Activated T-cell treated with anti-CD3 and anti-CD28 coated beads, Interleukin-2, amount 50 U/mL, for 4 hours (primary cell): ENCODE results near the gene DPH1. TPM values are rescaled to one million over a fixed set of nuclear protein-coding genes. Genes with fewer than 3 reads are reported as not detected.

Source experiments
- ATAC-seq, 2 donors: fragments of 200-7000 bp; cut with Tn5 transposase; one replicate each; pipeline ENCODE4 v1.10.0; 2021
- DNase-seq: peaks from one replicate; pipeline ENCODE4 v3.0.0-alpha.2; 2020
- H3K27me3 Mint-ChIP-seq: one replicate; pipeline ENCODE4 v1.8.0; 2021; ENCODE audit warnings: low read depth, mixed read lengths
- H3K36me3 Mint-ChIP-seq: one replicate; pipeline ENCODE4 v1.8.0; 2022; ENCODE audit warnings: mixed read lengths; ENCODE audit not compliant: insufficient read depth
- H3K4me1 Mint-ChIP-seq: one replicate; pipeline ENCODE4 v1.8.0; 2021; ENCODE audit warnings: low read depth, mixed read lengths
- H3K4me3 Mint-ChIP-seq: one replicate; pipeline ENCODE4 v1.8.0; 2021; ENCODE audit warnings: mild to moderate bottlenecking, moderate library complexity, mixed read lengths
- H3K9me3 Mint-ChIP-seq: one replicate; pipeline ENCODE4 v1.8.0; 2021; ENCODE audit warnings: mixed read lengths
- total RNA-seq, 3 donors: library from RNA; stranded (reverse); gene quantifications; one replicate each; pipeline ENCODE4 v1.2.1, GENCODE V29; 2021

Gene DPH1
- total RNA-seq, 3 donors from 2014 or later, result 56.6 to 59.9 (median 58.5) TPM

- ATAC-seq, result peak in 1 of 2 donors; percentile 5
- H3K36me3 Mint-ChIP-seq, result no peaks in the 10 kb centered on the region
- H3K27me3 Mint-ChIP-seq, result peaks cover 16% of the 10 kb centered on the region
- peaks cover 28% of the 10 kb centered on the region for H3K4me1 Mint-ChIP-seq
- no peaks in the 10 kb centered on the region for H3K9me3 Mint-ChIP-seq
- peak; percentile 40 for DNase-seq
- H3K4me3 Mint-ChIP-seq, result peak overlapping the region; percentile 98
These were observed 818 bp downstream of the DPH1 start for GRCh38 chr17:2030779-2031163.

GRCh38 chr17:2033153-2033552 lies 3.2 kb downstream of the DPH1 start:
- H3K4me3 Mint-ChIP-seq, result no peak overlapping the region
- peaks cover 14% of the 10 kb centered on the region for H3K36me3 Mint-ChIP-seq
- H3K4me1 Mint-ChIP-seq, result peaks cover 24% of the 10 kb centered on the region
- DNase-seq (no peak), ATAC-seq (no peak)
- peaks cover 4% of the 10 kb centered on the region for H3K27me3 Mint-ChIP-seq
- no peaks in the 10 kb centered on the region for H3K9me3 Mint-ChIP-seq

- ATAC-seq, result no peak
- Mint-ChIP-seq H3K36me3 (peaks cover 19% of the 10 kb centered on the region), H3K27me3 (no peaks in the 10 kb centered on the region), H3K4me3 (no peak overlapping the region), H3K9me3 (no peaks in the 10 kb centered on the region), H3K4me1 (peaks cover 24% of the 10 kb centered on the region)
- no peak for DNase-seq
These were observed 4.2 kb downstream of the DPH1 start for GRCh38 chr17:2034157-2034556.

- H3K9me3 Mint-ChIP-seq, result no peaks in the 10 kb centered on the region
- DNase-seq (no peak), ATAC-seq (no peak)
- H3K4me1 Mint-ChIP-seq, result peaks cover 21% of the 10 kb centered on the region
- H3K36me3 Mint-ChIP-seq, result peaks cover 21% of the 10 kb centered on the region
- no peak overlapping the region for H3K4me3 Mint-ChIP-seq
- H3K27me3 Mint-ChIP-seq, result no peaks in the 10 kb centered on the region
These were observed 5.0 kb downstream of the DPH1 start for GRCh38 chr17:2034806-2035540.

- DNase-seq (no peak), ATAC-seq (no peak)
- no peak overlapping the region for H3K4me3 Mint-ChIP-seq
- no peaks in the 10 kb centered on the region for H3K9me3 Mint-ChIP-seq
- no peaks in the 10 kb centered on the region for H3K27me3 Mint-ChIP-seq
- H3K36me3 Mint-ChIP-seq, result peaks cover 23% of the 10 kb centered on the region
- H3K4me1 Mint-ChIP-seq, result peaks cover 19% of the 10 kb centered on the region
These were observed 5.9 kb downstream of the DPH1 start for GRCh38 chr17:2035541-2036488.

- H3K4me3 Mint-ChIP-seq, result no peak overlapping the region
- peaks cover 23% of the 10 kb centered on the region for H3K36me3 Mint-ChIP-seq
- no peaks in the 10 kb centered on the region for H3K9me3 Mint-ChIP-seq
- ATAC-seq (no peak), DNase-seq (no peak)
- no peaks in the 10 kb centered on the region for H3K27me3 Mint-ChIP-seq
- H3K4me1 Mint-ChIP-seq, result peaks cover 16% of the 10 kb centered on the region
These were observed 7.2 kb downstream of the DPH1 start for GRCh38 chr17:2037155-2037554.

GRCh38 chr17:2040219-2040827 lies 10.4 kb downstream of the DPH1 start:
- H3K4me3 Mint-ChIP-seq, result no peak overlapping the region
- H3K36me3 Mint-ChIP-seq, result peaks cover 33% of the 10 kb centered on the region
- H3K9me3 Mint-ChIP-seq, result no peaks in the 10 kb centered on the region
- no peaks in the 10 kb centered on the region for H3K27me3 Mint-ChIP-seq
- no peak for DNase-seq
- no peak for ATAC-seq
- H3K4me1 Mint-ChIP-seq, result peaks cover 19% of the 10 kb centered on the region

GRCh38 chr17:2040942-2041560 lies 11.1 kb downstream of the DPH1 start:
- no peaks in the 10 kb centered on the region for H3K9me3 Mint-ChIP-seq
- peaks cover 32% of the 10 kb centered on the region for H3K36me3 Mint-ChIP-seq
- peak overlapping the region; percentile 50 for H3K4me3 Mint-ChIP-seq
- ATAC-seq (no peak), DNase-seq (no peak)
- no peaks in the 10 kb centered on the region for H3K27me3 Mint-ChIP-seq
- peaks cover 19% of the 10 kb centered on the region for H3K4me1 Mint-ChIP-seq

- peaks cover 19% of the 10 kb centered on the region for H3K4me1 Mint-ChIP-seq
- peak; percentile 94 for ATAC-seq
- peak; percentile 97 for DNase-seq
- no peaks in the 10 kb centered on the region for H3K9me3 Mint-ChIP-seq
- H3K27me3 Mint-ChIP-seq, result no peaks in the 10 kb centered on the region
- H3K36me3 Mint-ChIP-seq, result peaks cover 25% of the 10 kb centered on the region
- peak within 1 kb of the TSS; percentile 92 for H3K4me3 Mint-ChIP-seq
These were observed 11.8 kb downstream of the DPH1 start, which contains the start of gene OVCA2 for GRCh38 chr17:2041561-2042389. TSS of gene OVCA2 (plus strand) at chr17:2042022. CDS start at chr17:2042048, 26 bp downstream.

GRCh38 chr17:2042390-2042847 lies 12.5 kb downstream of the DPH1 start:
- Mint-ChIP-seq H3K4me1 (peaks cover 19% of the 10 kb centered on the region), H3K27me3 (no peaks in the 10 kb centered on the region), H3K4me3 (peak overlapping the region; percentile 92), H3K9me3 (no peaks in the 10 kb centered on the region), H3K36me3 (peaks cover 22% of the 10 kb centered on the region)
- no peak for DNase-seq
- ATAC-seq, result no peak

GRCh38 chr17:2042933-2043332 lies 13.0 kb downstream of the DPH1 start:
- H3K27me3 Mint-ChIP-seq, result no peaks in the 10 kb centered on the region
- H3K9me3 Mint-ChIP-seq, result no peaks in the 10 kb centered on the region
- H3K4me1 Mint-ChIP-seq, result peaks cover 19% of the 10 kb centered on the region
- H3K36me3 Mint-ChIP-seq, result peaks cover 19% of the 10 kb centered on the region
- H3K4me3 Mint-ChIP-seq, result peak overlapping the region; percentile 92
- DNase-seq, result no peak
- ATAC-seq, result no peak

GRCh38 chr17:2043785-2044184 lies 13.8 kb downstream of the DPH1 start:
- DNase-seq (no peak), ATAC-seq (no peak)
- Mint-ChIP-seq H3K36me3 (peaks cover 15% of the 10 kb centered on the region), H3K27me3 (no peaks in the 10 kb centered on the region), H3K4me1 (peaks cover 23% of the 10 kb centered on the region), H3K9me3 (no peaks in the 10 kb centered on the region), H3K4me3 (peak overlapping the region; percentile 92)

- no peaks in the 10 kb centered on the region for H3K9me3 Mint-ChIP-seq
- no peak overlapping the region for H3K4me3 Mint-ChIP-seq
- H3K27me3 Mint-ChIP-seq, result no peaks in the 10 kb centered on the region
- DNase-seq, result no peak
- no peak for ATAC-seq
- peaks cover 29% of the 10 kb centered on the region for H3K4me1 Mint-ChIP-seq
- H3K36me3 Mint-ChIP-seq, result peaks cover 14% of the 10 kb centered on the region
These were observed 14.4 kb downstream of the DPH1 start for GRCh38 chr17:2044263-2044894.
